ENCODE results near the gene UTP11.

Gene UTP11

DNA sequence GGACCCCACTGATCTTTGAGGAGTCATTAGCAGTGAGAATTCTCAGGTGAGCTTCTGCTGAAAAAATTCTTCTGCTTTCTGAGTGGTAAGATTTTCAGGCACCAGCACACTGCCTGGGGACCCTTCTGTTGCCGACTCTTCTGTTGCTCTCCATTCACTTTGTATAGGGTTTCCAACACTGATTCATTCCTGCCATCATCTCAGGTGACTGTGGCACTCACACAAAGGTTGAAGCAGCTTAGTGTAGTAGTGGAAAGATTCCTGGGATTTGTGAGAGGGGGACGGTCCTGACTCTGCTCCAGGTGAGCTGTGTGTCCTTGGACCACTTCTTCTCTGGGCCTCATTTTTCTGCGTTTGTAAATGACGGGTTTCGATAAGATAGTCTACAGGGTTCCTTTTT is 9.4 kb downstream of the UTP11 start:
- no peaks in the 10 kb centered on the region for H3K9me3 ChIP-seq (ENCODE audit: control insufficient read depth, low read length)
- H3K36me3 ChIP-seq (ENCODE audit: control insufficient read depth, insufficient read depth, low read length, severe bottlenecking): peaks cover 89% of the 10 kb centered on the region
- DNase-seq (ENCODE audit: low read depth): no peak
- no peak overlapping the region for H3K9ac ChIP-seq (ENCODE audit: low read length)
- no peaks in the 10 kb centered on the region for H3K27me3 ChIP-seq (replicated peaks; ENCODE audit: control insufficient read depth, insufficient read depth, low read length)
- H3K4me3 ChIP-seq (ENCODE audit: low read length): no peak overlapping the region
- H3K4me1 ChIP-seq (ENCODE audit: control insufficient read depth, insufficient read depth, low read length): peaks cover 7% of the 10 kb centered on the region

- Histone ChIP-seq H3K9ac (ENCODE audit: low read length) (no peak overlapping the region), H3K36me3 (ENCODE audit: control insufficient read depth, insufficient read depth, low read length, severe bottlenecking) (peaks cover 81% of the 10 kb centered on the region), H3K9me3 (ENCODE audit: control insufficient read depth, low read length) (no peaks in the 10 kb centered on the region), H3K4me3 (ENCODE audit: low read length) (no peak overlapping the region), H3K4me1 (ENCODE audit: control insufficient read depth, insufficient read depth, low read length) (peaks cover 6% of the 10 kb centered on the region), H3K27me3 (replicated peaks; ENCODE audit: control insufficient read depth, insufficient read depth, low read length) (no peaks in the 10 kb centered on the region)
- no peak for DNase-seq (ENCODE audit: low read depth)
These were observed 10.3 kb downstream of the UTP11 start for GRCh38 chr1:38022810-38023209.

GRCh38 chr1:38025233-38025632 is 12.7 kb downstream of the UTP11 start:
- peaks cover 24% of the 10 kb centered on the region for H3K4me1 ChIP-seq (ENCODE audit: control insufficient read depth, insufficient read depth, low read length)
- peaks cover 57% of the 10 kb centered on the region for H3K36me3 ChIP-seq (ENCODE audit: control insufficient read depth, insufficient read depth, low read length, severe bottlenecking)
- H3K9ac ChIP-seq (ENCODE audit: low read length): no peak overlapping the region
- DNase-seq (ENCODE audit: low read depth): no peak
- H3K9me3 ChIP-seq (ENCODE audit: control insufficient read depth, low read length): no peaks in the 10 kb centered on the region
- no peaks in the 10 kb centered on the region for H3K27me3 ChIP-seq (replicated peaks; ENCODE audit: control insufficient read depth, insufficient read depth, low read length)
- H3K4me3 ChIP-seq (ENCODE audit: low read length): no peak overlapping the region

GRCh38 chr1:38025664-38026063 is 13.1 kb downstream of the UTP11 start:
- Histone ChIP-seq H3K27me3 (replicated peaks; ENCODE audit: control insufficient read depth, insufficient read depth, low read length) (no peaks in the 10 kb centered on the region), H3K36me3 (ENCODE audit: control insufficient read depth, insufficient read depth, low read length, severe bottlenecking) (peaks cover 53% of the 10 kb centered on the region), H3K9me3 (ENCODE audit: control insufficient read depth, low read length) (no peaks in the 10 kb centered on the region), H3K4me1 (ENCODE audit: control insufficient read depth, insufficient read depth, low read length) (peaks cover 24% of the 10 kb centered on the region), H3K9ac (ENCODE audit: low read length) (no peak overlapping the region), H3K4me3 (ENCODE audit: low read length) (no peak overlapping the region)
- no peak for DNase-seq (ENCODE audit: low read depth)

GRCh38 chr1:38026592-38027200 is 14.2 kb downstream of the UTP11 start:
- H3K4me1 ChIP-seq (ENCODE audit: control insufficient read depth, insufficient read depth, low read length): peaks cover 26% of the 10 kb centered on the region
- no peak overlapping the region for H3K4me3 ChIP-seq (ENCODE audit: low read length)
- no peaks in the 10 kb centered on the region for H3K9me3 ChIP-seq (ENCODE audit: control insufficient read depth, low read length)
- H3K36me3 ChIP-seq (ENCODE audit: control insufficient read depth, insufficient read depth, low read length, severe bottlenecking): peaks cover 45% of the 10 kb centered on the region
- peak; percentile 60 for DNase-seq (ENCODE audit: low read depth)
- H3K9ac ChIP-seq (ENCODE audit: low read length): no peak overlapping the region
- no peaks in the 10 kb centered on the region for H3K27me3 ChIP-seq (replicated peaks; ENCODE audit: control insufficient read depth, insufficient read depth, low read length)

DNA sequence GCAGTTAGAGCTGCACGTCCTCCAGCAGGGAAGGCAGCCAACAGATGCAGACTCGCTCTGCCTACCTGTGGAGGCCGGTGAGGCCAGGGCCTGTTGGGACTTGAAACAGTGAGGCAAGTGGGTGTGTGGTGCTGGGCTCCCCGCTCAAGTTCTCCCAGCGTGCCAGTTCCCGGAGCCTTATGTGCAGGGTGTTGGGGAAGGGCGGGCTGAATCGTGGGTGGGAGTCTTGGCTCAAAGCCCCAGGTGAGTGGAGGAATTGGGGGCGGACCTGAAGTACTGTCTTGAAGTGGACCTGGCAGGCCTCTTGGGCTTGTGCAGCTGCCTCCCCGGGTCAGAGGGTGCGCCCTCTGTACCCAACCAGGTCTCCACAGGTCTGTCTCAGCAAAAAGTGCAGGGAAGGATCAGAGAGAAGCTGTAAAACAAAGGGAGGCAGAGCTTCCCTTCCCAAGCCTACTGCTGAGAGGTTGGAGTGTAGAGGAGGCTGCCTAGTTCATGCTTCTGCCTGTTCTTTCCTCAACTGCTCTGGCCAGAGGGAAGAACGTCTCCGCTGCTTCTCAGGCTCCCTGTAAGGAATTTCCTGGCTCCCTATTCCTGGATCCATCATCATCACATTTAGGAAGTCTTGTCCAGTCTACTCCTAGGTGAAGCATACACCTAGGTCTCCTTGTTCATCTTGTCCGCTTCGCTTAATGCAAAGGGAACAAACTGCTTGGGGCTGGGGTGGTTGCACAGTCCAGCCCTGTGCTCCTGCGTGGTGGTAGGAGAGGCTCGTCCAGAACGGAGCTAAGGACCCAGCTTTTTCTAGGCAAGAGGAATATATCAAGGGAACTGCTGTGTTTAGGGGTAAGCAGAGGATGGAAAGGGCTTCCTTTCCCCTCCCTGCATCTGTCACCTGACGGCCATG is 14.9 kb downstream of the UTP11 start:
- Histone ChIP-seq H3K27me3 (replicated peaks; ENCODE audit: control insufficient read depth, insufficient read depth, low read length) (no peaks in the 10 kb centered on the region), H3K9ac (ENCODE audit: low read length) (no peak overlapping the region), H3K36me3 (ENCODE audit: control insufficient read depth, insufficient read depth, low read length, severe bottlenecking) (peaks cover 38% of the 10 kb centered on the region), H3K4me3 (ENCODE audit: low read length) (no peak overlapping the region), H3K4me1 (ENCODE audit: control insufficient read depth, insufficient read depth, low read length) (peaks cover 26% of the 10 kb centered on the region), H3K9me3 (ENCODE audit: control insufficient read depth, low read length) (no peaks in the 10 kb centered on the region)
- no peak for DNase-seq (ENCODE audit: low read depth)

- peaks cover 26% of the 10 kb centered on the region for H3K4me1 ChIP-seq (ENCODE audit: control insufficient read depth, insufficient read depth, low read length)
- H3K36me3 ChIP-seq (ENCODE audit: control insufficient read depth, insufficient read depth, low read length, severe bottlenecking): peaks cover 31% of the 10 kb centered on the region
- H3K4me3 ChIP-seq (ENCODE audit: low read length): no peak overlapping the region
- H3K9me3 ChIP-seq (ENCODE audit: control insufficient read depth, low read length): no peaks in the 10 kb centered on the region
- no peak overlapping the region for H3K9ac ChIP-seq (ENCODE audit: low read length)
- no peaks in the 10 kb centered on the region for H3K27me3 ChIP-seq (replicated peaks; ENCODE audit: control insufficient read depth, insufficient read depth, low read length)
- no peak for DNase-seq (ENCODE audit: low read depth)
These were observed 15.6 kb downstream of the UTP11 start for GRCh38 chr1:38028105-38028591.

GRCh38 chr1:38028671-38029070 is 16.1 kb downstream of the UTP11 start:
- Histone ChIP-seq H3K36me3 (ENCODE audit: control insufficient read depth, insufficient read depth, low read length, severe bottlenecking) (peaks cover 25% of the 10 kb centered on the region), H3K9me3 (ENCODE audit: control insufficient read depth, low read length) (no peaks in the 10 kb centered on the region), H3K4me3 (ENCODE audit: low read length) (no peak overlapping the region), H3K27me3 (replicated peaks; ENCODE audit: control insufficient read depth, insufficient read depth, low read length) (no peaks in the 10 kb centered on the region), H3K4me1 (ENCODE audit: control insufficient read depth, insufficient read depth, low read length) (peaks cover 26% of the 10 kb centered on the region), H3K9ac (ENCODE audit: low read length) (peak overlapping the region; percentile 20)
- DNase-seq (ENCODE audit: low read depth): no peak

GRCh38 chr1:38029081-38029681 is 16.6 kb downstream of the UTP11 start:
- H3K27me3 ChIP-seq (replicated peaks; ENCODE audit: control insufficient read depth, insufficient read depth, low read length): no peaks in the 10 kb centered on the region
- H3K4me1 ChIP-seq (ENCODE audit: control insufficient read depth, insufficient read depth, low read length): peaks cover 26% of the 10 kb centered on the region
- H3K9me3 ChIP-seq (ENCODE audit: control insufficient read depth, low read length): no peaks in the 10 kb centered on the region
- peak overlapping the region; percentile 43 for H3K9ac ChIP-seq (ENCODE audit: low read length)
- H3K4me3 ChIP-seq (ENCODE audit: low read length): no peak overlapping the region
- no peak for DNase-seq (ENCODE audit: low read depth)
- H3K36me3 ChIP-seq (ENCODE audit: control insufficient read depth, insufficient read depth, low read length, severe bottlenecking): peaks cover 20% of the 10 kb centered on the region

- Histone ChIP-seq H3K27me3 (replicated peaks; ENCODE audit: control insufficient read depth, insufficient read depth, low read length) (no peaks in the 10 kb centered on the region), H3K36me3 (ENCODE audit: control insufficient read depth, insufficient read depth, low read length, severe bottlenecking) (peaks cover 15% of the 10 kb centered on the region), H3K4me3 (ENCODE audit: low read length) (no peak overlapping the region), H3K4me1 (ENCODE audit: control insufficient read depth, insufficient read depth, low read length) (peaks cover 26% of the 10 kb centered on the region), H3K9ac (ENCODE audit: low read length) (peak overlapping the region; percentile 43), H3K9me3 (ENCODE audit: control insufficient read depth, low read length) (no peaks in the 10 kb centered on the region)
- peak; percentile 34 for DNase-seq (ENCODE audit: low read depth)
These were observed 17.4 kb downstream of the UTP11 start for GRCh38 chr1:38029685-38030511.

Measured in adipocyte (in vitro differentiated cells).